ENCODE measurements around the gene ZBTB47.

The ZBTB47 gene

GRCh38 chr3:42681361-42682038 lies 28.0 kb downstream of the ZBTB47 start:
- Histone ChIP-seq H3K36me3 (ENCODE audit: control insufficient read depth, insufficient read depth, low read length) (no peaks in the 10 kb centered on the region), H2AFZ (no peak overlapping the region), H3K4me3 (ENCODE audit: low read depth, low read length) (no peak overlapping the region), H3K27ac (no peak overlapping the region), H3K9me3 (ENCODE audit: control insufficient read depth, low read length) (no peaks in the 10 kb centered on the region), H3K9ac (no peak overlapping the region), H3K79me2 (no peaks in the 10 kb centered on the region), H3K4me1 (peaks cover 4% of the 10 kb centered on the region), H3K4me2 (ENCODE audit: low read length) (no peak overlapping the region), H3K27me3 (ENCODE audit: control insufficient read depth, insufficient read depth, low read length) (no peaks in the 10 kb centered on the region)
- TF ChIP-seq CTCF (IDR thresholded peaks at IDR 0.05) = no peak

- H3K4me1 ChIP-seq = peaks cover 4% of the 10 kb centered on the region
- no peak overlapping the region for H3K27ac ChIP-seq
- no peaks in the 10 kb centered on the region for H3K79me2 ChIP-seq
- no peak overlapping the region for H3K9ac ChIP-seq
- H3K4me3 ChIP-seq (ENCODE audit: low read depth, low read length) = no peak overlapping the region
- no peak overlapping the region for H2AFZ ChIP-seq
- no peaks in the 10 kb centered on the region for H3K9me3 ChIP-seq (ENCODE audit: control insufficient read depth, low read length)
- no peak overlapping the region for H3K4me2 ChIP-seq (ENCODE audit: low read length)
- no peaks in the 10 kb centered on the region for H3K36me3 ChIP-seq (ENCODE audit: control insufficient read depth, insufficient read depth, low read length)
- no peak for TF ChIP-seq CTCF (IDR thresholded peaks at IDR 0.05)
- H3K27me3 ChIP-seq (ENCODE audit: control insufficient read depth, insufficient read depth, low read length) = no peaks in the 10 kb centered on the region
Measured at GRCh38 chr3:42682301-42683070, 29.0 kb downstream of the ZBTB47 start.

- Histone ChIP-seq H3K27ac (no peak overlapping the region), H3K27me3 (ENCODE audit: control insufficient read depth, insufficient read depth, low read length) (no peaks in the 10 kb centered on the region), H3K9ac (no peak overlapping the region), H3K79me2 (no peaks in the 10 kb centered on the region), H3K4me1 (peaks cover 4% of the 10 kb centered on the region), H2AFZ (no peak overlapping the region), H3K36me3 (ENCODE audit: control insufficient read depth, insufficient read depth, low read length) (no peaks in the 10 kb centered on the region), H3K4me2 (ENCODE audit: low read length) (no peak overlapping the region), H3K4me3 (ENCODE audit: low read depth, low read length) (no peak overlapping the region), H3K9me3 (ENCODE audit: control insufficient read depth, low read length) (no peaks in the 10 kb centered on the region)
- TF ChIP-seq CTCF (IDR thresholded peaks at IDR 0.05) = no peak
Measured at GRCh38 chr3:42683875-42684598, 30.5 kb downstream of the ZBTB47 start.

GRCh38 chr3:42684632-42685362 lies 31.3 kb downstream of the ZBTB47 start:
- H3K9ac ChIP-seq = no peak overlapping the region
- no peak overlapping the region for H3K4me2 ChIP-seq (ENCODE audit: low read length)
- H3K4me1 ChIP-seq = peaks cover 4% of the 10 kb centered on the region
- TF ChIP-seq CTCF (IDR thresholded peaks at IDR 0.05) = no peak
- H3K27me3 ChIP-seq (ENCODE audit: control insufficient read depth, insufficient read depth, low read length) = no peaks in the 10 kb centered on the region
- H3K27ac ChIP-seq = no peak overlapping the region
- H3K9me3 ChIP-seq (ENCODE audit: control insufficient read depth, low read length) = no peaks in the 10 kb centered on the region
- no peaks in the 10 kb centered on the region for H3K79me2 ChIP-seq
- no peak overlapping the region for H3K4me3 ChIP-seq (ENCODE audit: low read depth, low read length)
- H3K36me3 ChIP-seq (ENCODE audit: control insufficient read depth, insufficient read depth, low read length) = no peaks in the 10 kb centered on the region
- H2AFZ ChIP-seq = no peak overlapping the region
